ENCODE results near the gene GPR15LG. TPM values are rescaled to one million over a fixed set of nuclear protein-coding genes. Genes with fewer than 3 reads are reported as not detected.

GPR15LG gene
- polyA plus RNA-seq, 1 donor = not detected

GRCh38 chr10:84194424-84195043 is 20.9 kb downstream of the GPR15LG start, which contains the start of gene CDHR1:
CDHR1 (plus strand) TSS chr10:84194537; CDS start chr10:84194761, 224 bp downstream.
- no peak for DNase-seq

- no peak for DNase-seq
These were observed 21.6 kb downstream of the GPR15LG start for GRCh38 chr10:84195044-84195830.

GRCh38 chr10:84196083-84196482 is 22.5 kb downstream of the GPR15LG start:
- DNase-seq = no peak

- no peak for DNase-seq
These were observed 23.3 kb downstream of the GPR15LG start for GRCh38 chr10:84196941-84197340.

- no peak for DNase-seq
These were observed 24.0 kb downstream of the GPR15LG start for GRCh38 chr10:84197643-84198042.

DNA sequence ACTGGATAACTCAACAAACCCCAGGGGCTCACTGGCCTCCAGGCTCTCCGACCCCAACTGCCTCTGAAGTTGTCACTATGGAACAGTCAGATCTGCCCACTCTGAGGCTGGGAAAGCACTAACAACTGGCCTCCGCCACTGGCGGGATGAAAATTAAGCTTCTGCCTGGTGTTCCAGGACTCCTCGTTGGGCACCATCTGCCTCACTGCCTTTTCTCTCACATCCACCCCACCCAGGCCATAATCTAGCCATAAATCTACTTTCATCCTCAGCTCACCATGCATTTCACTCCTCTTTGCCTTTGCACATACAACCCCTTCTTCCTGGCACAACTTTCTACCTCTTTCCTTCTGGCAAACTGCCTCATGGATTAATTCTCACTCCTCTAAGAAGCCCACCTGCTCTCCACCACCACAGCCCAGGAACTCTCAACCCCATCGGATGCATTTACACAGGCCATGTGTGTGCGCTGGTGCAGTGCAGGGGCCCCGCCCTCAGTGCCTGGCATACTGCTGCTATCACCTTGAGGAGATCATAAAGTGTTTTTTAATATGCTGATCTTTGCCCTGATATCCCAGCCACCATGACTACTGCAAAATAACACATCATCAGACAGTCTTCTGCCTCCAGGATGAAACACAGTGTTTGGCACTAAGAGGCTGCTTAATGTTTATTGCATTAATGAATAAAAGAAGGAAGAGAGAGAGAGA is 24.8 kb downstream of the GPR15LG start:
- DNase-seq = no peak

GRCh38 chr10:84200537-84201243 is 27.1 kb downstream of the GPR15LG start:
- no peak for DNase-seq

GRCh38 chr10:84201244-84201606 is 27.6 kb downstream of the GPR15LG start:
- no peak for DNase-seq

GRCh38 chr10:84201682-84202081 is 28.1 kb downstream of the GPR15LG start:
- no peak for DNase-seq

DNA sequence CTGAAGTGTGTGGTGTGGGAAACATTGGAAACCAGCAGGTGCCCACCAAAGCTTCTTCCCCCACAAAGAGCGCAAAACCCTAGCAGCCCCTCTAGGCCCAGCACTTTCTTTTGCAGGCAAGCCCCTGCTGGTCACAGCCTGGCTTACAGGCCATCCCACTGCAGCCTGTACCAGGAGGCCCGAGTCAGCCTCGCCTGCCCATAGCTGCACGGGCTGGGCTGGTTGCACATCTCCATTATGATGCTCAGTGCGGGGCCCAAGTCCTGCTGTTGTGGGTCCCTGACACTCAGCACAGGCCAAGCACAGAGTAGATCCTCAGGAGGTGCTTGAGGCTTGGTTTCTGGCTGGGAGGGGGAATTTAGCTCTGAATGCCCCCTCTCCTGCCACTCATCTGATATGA is 28.7 kb downstream of the GPR15LG start:
- DNase-seq = no peak

GRCh38 chr10:84204122-84204521 is 30.5 kb downstream of the GPR15LG start:
- DNase-seq = no peak

DNA sequence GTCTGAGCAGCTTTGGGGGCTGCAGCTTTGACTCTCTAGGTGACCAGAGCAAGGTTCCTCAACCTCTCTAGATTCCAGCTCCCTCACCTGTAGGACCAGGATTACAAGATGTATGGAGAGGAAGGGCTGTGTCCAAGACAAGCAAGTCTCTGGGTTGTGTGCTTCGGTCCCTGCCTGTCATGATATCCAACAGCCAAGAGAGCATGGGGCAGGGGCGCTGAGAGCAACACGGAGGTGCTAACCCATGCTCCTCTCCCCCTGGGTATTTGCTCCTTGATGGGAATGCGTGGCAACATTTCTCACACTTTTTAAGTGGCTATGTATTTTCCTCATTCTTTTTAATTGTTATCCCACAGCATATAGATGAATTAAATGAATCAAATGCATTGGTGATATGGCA is 31.0 kb downstream of the GPR15LG start:
- no peak for DNase-seq

GRCh38 chr10:84205049-84205852 is 31.6 kb downstream of the GPR15LG start:
- DNase-seq = no peak

DNA sequence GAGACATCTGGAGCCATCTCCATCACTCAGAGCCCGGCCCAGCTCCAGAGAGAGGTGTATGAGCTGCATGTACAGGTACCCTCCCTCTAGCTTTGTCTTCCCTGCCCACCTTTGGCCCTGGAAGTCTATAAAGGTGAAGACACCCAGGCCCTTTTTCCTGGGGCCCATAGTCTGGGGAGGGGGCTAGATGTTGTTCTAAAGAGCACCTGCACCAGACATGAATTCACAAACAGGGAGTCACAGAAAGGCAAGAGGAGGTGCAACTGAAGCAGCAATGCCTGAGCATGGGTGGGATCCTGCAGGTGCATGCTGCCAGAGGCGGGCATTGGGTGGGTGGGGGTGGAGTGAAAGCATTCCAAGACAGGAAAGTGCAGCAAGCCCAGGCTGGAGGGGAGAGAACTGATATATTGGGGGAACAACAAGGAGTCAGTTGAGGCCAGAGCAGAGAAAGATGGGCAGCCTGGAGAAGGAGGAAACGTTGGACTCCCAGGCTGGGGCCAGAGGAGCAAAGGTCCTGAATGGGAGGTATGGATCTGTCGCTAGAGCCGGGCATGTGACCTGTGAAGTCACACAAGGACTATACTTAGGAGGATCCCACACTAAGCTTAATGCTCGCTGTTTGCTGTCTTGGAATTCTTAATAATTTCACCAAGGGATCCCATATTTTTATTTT is 32.4 kb downstream of the GPR15LG start:
- no peak for DNase-seq

DNA sequence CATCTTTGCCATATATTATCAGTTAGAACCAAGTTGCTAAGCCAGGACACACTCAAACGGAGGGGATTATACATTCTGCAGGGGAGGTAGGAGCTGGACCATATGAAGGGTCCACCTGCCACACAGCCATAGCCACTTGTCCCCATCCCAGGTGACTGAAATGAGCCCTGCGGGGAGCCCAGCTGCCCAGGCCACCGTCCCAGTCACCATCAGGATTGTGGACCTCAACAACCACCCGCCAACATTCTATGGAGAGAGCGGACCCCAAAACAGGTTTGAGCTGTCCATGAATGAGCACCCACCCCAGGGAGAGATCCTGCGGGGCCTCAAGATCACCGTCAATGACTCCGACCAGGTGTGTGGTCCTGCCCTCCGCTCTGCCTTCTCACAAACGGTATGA is 34.4 kb downstream of the GPR15LG start:
- DNase-seq = no peak

GRCh38 chr10:84211566-84211965 is 38.0 kb downstream of the GPR15LG start:
- DNase-seq = no peak

DNA sequence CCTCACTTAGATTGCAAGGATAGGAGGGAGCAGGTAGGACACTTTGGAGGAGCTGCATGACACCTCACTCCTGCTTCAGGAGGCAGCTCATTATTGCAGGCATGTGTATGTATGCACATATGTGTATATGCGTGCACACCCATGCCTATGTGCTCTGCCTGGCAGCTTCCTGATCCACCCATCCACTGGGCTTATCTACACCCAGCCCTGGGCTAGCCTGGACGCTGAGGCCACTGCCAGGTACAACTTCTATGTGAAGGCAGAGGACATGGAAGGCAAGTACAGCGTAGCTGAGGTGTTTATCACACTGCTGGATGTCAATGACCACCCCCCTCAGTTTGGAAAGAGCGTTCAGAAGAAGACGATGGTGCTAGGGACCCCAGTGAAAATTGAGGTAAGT is 38.4 kb downstream of the GPR15LG start:
- no peak for DNase-seq

DNA sequence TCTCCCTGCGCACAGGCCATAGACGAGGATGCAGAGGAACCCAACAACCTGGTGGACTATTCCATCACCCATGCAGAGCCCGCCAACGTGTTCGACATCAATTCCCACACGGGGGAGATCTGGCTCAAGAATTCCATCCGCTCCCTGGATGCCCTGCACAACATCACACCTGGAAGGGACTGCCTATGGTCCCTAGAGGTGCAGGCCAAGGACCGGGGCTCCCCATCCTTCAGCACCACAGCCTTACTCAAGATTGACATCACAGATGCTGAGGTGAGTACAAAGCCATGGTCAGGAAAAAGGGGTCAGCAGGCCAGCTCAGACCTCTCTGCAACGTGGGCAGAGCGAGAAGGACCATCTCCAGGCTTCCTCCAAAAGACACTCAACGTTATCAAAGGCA is 39.5 kb downstream of the GPR15LG start:
- no peak for DNase-seq

DNA sequence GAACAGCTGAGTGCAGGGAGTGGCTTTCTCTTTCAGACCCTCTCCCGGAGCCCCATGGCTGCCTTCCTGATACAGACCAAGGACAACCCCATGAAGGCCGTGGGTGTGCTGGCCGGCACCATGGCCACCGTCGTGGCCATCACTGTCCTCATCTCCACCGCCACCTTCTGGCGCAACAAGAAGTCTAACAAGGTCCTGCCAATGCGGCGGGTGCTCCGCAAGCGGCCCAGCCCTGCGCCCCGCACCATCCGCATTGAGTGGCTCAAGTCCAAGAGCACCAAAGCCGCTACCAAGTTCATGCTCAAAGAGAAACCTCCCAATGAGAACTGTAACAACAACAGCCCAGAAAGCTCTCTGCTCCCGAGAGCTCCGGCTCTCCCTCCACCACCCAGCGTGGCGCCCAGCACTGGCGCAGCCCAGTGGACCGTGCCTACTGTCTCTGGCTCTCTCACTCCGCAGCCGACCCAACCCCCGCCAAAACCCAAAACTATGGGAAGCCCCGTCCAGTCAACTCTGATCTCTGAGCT is 40.5 kb downstream of the GPR15LG start:
- no peak for DNase-seq

GRCh38 chr10:84214612-84215235 is 41.1 kb downstream of the GPR15LG start:
- no peak for DNase-seq

DNA sequence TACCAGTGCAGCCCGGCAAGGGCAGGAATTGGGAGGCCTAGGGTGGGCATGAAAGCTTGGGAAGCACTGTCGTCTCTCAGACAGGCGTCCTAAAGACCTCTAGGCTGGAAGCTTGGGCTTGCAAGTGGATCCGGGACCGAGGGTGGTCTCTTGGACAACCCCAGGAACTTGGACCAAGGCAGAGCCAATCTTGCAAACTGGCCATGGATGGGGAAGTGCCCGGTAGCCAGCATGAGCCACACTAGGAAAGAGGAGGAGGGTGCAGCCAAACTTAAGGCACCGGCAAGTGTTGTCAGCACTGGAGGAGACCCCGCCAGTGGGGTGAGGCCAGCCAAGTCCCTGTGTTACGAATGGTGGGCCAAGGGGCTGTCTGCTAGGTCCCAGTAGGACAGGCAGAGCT is 43.2 kb downstream of the GPR15LG start:
- DNase-seq = no peak

Measured in hindlimb muscle (tissue), 1 donor.